Hepatocyte (in vitro differentiated cells): Measurements from ENCODE around the gene SLAMF1.

Experiments used
- EZH2 ChIP-seq: fragments of 200-600 bp; sonication (generic); IDR thresholded peaks from 2 replicates; pipeline ENCODE4 v1.6.1; 2016; ENCODE audit warnings: antibody characterized with exemption, mild to moderate bottlenecking, borderline replicate concordance
- TF ChIP-seq, protein P1 (sequence below): fragments of 200-600 bp; sonication (generic); IDR thresholded peaks from 2 replicates; pipeline ENCODE4 v1.5.1; 2016; ENCODE audit warnings: antibody characterized with exemption, mild to moderate bottlenecking; ENCODE audit not compliant: poor library complexity

DNA sequence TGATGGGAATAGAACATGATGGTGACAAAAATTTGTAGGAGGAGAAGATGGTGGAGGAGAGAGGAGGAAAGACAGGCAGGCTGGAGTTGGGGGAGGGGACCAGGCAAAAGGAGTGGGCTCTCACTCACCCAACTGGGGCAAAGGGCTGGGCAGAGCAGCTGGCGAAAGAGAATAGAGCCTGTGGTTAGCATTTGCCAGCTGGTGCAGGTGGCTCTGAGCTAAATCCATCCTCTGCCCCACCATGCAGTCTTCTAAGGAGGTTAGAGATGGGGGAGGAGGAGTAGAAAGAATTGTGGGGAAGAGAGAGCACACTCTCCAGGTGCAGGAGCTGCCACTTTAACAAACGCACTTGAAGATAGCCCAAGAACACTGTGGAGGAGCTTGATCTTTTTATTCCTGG, 27.6 kb upstream of the SLAMF1 start:
- TF ChIP-seq, protein P1, sequence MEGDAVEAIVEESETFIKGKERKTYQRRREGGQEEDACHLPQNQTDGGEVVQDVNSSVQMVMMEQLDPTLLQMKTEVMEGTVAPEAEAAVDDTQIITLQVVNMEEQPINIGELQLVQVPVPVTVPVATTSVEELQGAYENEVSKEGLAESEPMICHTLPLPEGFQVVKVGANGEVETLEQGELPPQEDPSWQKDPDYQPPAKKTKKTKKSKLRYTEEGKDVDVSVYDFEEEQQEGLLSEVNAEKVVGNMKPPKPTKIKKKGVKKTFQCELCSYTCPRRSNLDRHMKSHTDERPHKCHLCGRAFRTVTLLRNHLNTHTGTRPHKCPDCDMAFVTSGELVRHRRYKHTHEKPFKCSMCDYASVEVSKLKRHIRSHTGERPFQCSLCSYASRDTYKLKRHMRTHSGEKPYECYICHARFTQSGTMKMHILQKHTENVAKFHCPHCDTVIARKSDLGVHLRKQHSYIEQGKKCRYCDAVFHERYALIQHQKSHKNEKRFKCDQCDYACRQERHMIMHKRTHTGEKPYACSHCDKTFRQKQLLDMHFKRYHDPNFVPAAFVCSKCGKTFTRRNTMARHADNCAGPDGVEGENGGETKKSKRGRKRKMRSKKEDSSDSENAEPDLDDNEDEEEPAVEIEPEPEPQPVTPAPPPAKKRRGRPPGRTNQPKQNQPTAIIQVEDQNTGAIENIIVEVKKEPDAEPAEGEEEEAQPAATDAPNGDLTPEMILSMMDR: no peak
- no peak for TF ChIP-seq EZH2
